Measurements from ENCODE around the gene TSSC4.

TSSC4 gene

GRCh38 chr11:2415601-2416380, 15.2 kb downstream of the TSSC4 start:
- CTCF ChIA-PET = interaction anchor here (0.5 to 1.4 kb wide), 2 partner anchors 111 to 284 kb away, joined by 3 to 6 read pairs; partner anchors contain the start of gene KCNQ1OT1
- no peak for TF ChIP-seq ZSCAN4 (tag by site-specific recombination; IDR thresholded peaks at IDR 0.05)
- TF ChIP-seq SP3 (tag by site-specific recombination; IDR thresholded peaks at IDR 0.05) = no peak
- TF ChIP-seq ZNF529 (tag by site-specific recombination; IDR thresholded peaks at IDR 0.05; ENCODE audit: insufficient replicate concordance) = no peak
- no peak for TF ChIP-seq ZFP37 (tag by site-specific recombination; IDR thresholded peaks at IDR 0.05)
- no peak for TF ChIP-seq ZNF701 (tag by site-specific recombination; IDR thresholded peaks at IDR 0.05)
- TF ChIP-seq ZNF19 (tag by site-specific recombination; IDR thresholded peaks at IDR 0.05; ENCODE audit: low read depth) = no peak
- no peak for TF ChIP-seq ZNF776 (tag by site-specific recombination; IDR thresholded peaks at IDR 0.05; ENCODE audit: borderline replicate concordance)
- Histone ChIP-seq H3K36me3 (ENCODE audit: control insufficient read depth in 2 of 2, insufficient read depth in 1 of 2, low read length in 2 of 2) (no peaks in the 10 kb centered on the region), H3K27ac (ENCODE audit: extremely low read depth, low read depth, low read length) (no peak overlapping the region), H3K9me3 (ENCODE audit: control insufficient read depth, insufficient read depth, low read depth, low read length) (no peaks in the 10 kb centered on the region), H3K4me1 (ENCODE audit: control insufficient read depth, insufficient read depth, low read length) (no peaks in the 10 kb centered on the region), H3K4me3 (ENCODE audit: low read depth, low read length) (no peak overlapping the region)
- POLR2A ChIA-PET = interaction anchor here (0.5 kb wide), 1 partner anchor 39 kb away, joined by 3 read pairs; no protein-coding TSS in a partner anchor

GRCh38 chr11:2416765-2417164, 16.2 kb downstream of the TSSC4 start:
- H3K36me3 ChIP-seq (ENCODE audit: control insufficient read depth in 2 of 2, insufficient read depth in 1 of 2, low read length in 2 of 2) = no peaks in the 10 kb centered on the region
- CTCF ChIA-PET = interaction anchor here (0.6 to 9.2 kb wide), 3 partner anchors 114 to 218 kb away, joined by 3 to 297 read pairs (median 11); partner anchors contain the start of genes C11orf21 and TSPAN32
- H3K27ac ChIP-seq (ENCODE audit: extremely low read depth, low read depth, low read length) = no peak overlapping the region
- no peak overlapping the region for H3K4me3 ChIP-seq (ENCODE audit: low read depth, low read length)
- TF ChIP-seq ELK4 (IDR thresholded peaks at IDR 0.05; ENCODE audit: borderline replicate concordance, low read depth, low read length) (no peak), EGR2 (tag by site-specific recombination; IDR thresholded peaks at IDR 0.05; ENCODE audit: low read depth) (no peak), YY1 (tag by site-specific recombination; IDR thresholded peaks at IDR 0.05) (no peak), ZBTB10 (tag by site-specific recombination; IDR thresholded peaks at IDR 0.05) (no peak), ZNF362 (tag by site-specific recombination; IDR thresholded peaks at IDR 0.05) (no peak), ZNF248 (tag by site-specific recombination; IDR thresholded peaks at IDR 0.05) (no peak), ZFP41 (tag by site-specific recombination; IDR thresholded peaks at IDR 0.05; ENCODE audit: borderline replicate concordance) (no peak), YY2 (tag by site-specific recombination; IDR thresholded peaks at IDR 0.05) (no peak), ZNF645 (tag by site-specific recombination; IDR thresholded peaks at IDR 0.05) (no peak), ZNF621 (tag by site-specific recombination; IDR thresholded peaks at IDR 0.05) (no peak), ZSCAN30 (tag by site-specific recombination; IDR thresholded peaks at IDR 0.05) (no peak), KLF9 (tag by site-specific recombination; IDR thresholded peaks at IDR 0.05; ENCODE audit: low read depth) (no peak), KLF7 (tag by site-specific recombination; IDR thresholded peaks at IDR 0.05; ENCODE audit: borderline replicate concordance) (no peak), PRDM4 (tag by site-specific recombination; IDR thresholded peaks at IDR 0.05) (no peak), ZNF843 (tag by site-specific recombination; IDR thresholded peaks at IDR 0.05) (no peak), BCL11A (tag by site-specific recombination; IDR thresholded peaks at IDR 0.05; ENCODE audit: low read depth) (no peak)
- H3K4me1 ChIP-seq (ENCODE audit: control insufficient read depth, insufficient read depth, low read length) = no peaks in the 10 kb centered on the region
- POLR2A ChIA-PET = interaction anchor here (0.5 kb wide), 1 partner anchor 40 kb away, joined by 3 read pairs; no protein-coding TSS in a partner anchor
- H3K9me3 ChIP-seq (ENCODE audit: control insufficient read depth, insufficient read depth, low read depth, low read length) = no peaks in the 10 kb centered on the region
